ENCODE results near the gene RNF25.

RNF25 gene

GRCh38 chr2:218680061-218680460 is 8.3 kb upstream of the RNF25 start:
- no peak for DNase-seq (ENCODE audit: low read depth, low spot score)
- H3K36me3 ChIP-seq (ENCODE audit: control insufficient read depth, insufficient read depth, low read length): no peaks in the 10 kb centered on the region; the same call in 1 of the 2 replicates
- WGBS (ENCODE audit: insufficient coverage, insufficient read length): no CpG with 5 or more reads among the region's 3 CpGs
- no peaks in the 10 kb centered on the region for H3K4me1 ChIP-seq (ENCODE audit: control insufficient read depth, insufficient read depth, low read length)
- no peak overlapping the region for H3K4me3 ChIP-seq (ENCODE audit: low read length)
- H3K27ac ChIP-seq (ENCODE audit: low read length): no peak overlapping the region
- no peaks in the 10 kb centered on the region for H3K27me3 ChIP-seq (ENCODE audit: control insufficient read depth, insufficient read depth, low read length)
- H3K9me3 ChIP-seq (ENCODE audit: control insufficient read depth, insufficient read depth, low read length): no peaks in the 10 kb centered on the region

- H3K36me3 ChIP-seq (ENCODE audit: control insufficient read depth, insufficient read depth, low read length): no peaks in the 10 kb centered on the region
- H3K9me3 ChIP-seq (ENCODE audit: control insufficient read depth, insufficient read depth, low read length): no peaks in the 10 kb centered on the region
- no CpG with 5 or more reads among the region's 4 CpGs for WGBS (ENCODE audit: insufficient coverage, insufficient read length)
- H3K4me3 ChIP-seq (ENCODE audit: low read length): no peak overlapping the region
- H3K27ac ChIP-seq (ENCODE audit: low read length): no peak overlapping the region
- H3K4me1 ChIP-seq (ENCODE audit: control insufficient read depth, insufficient read depth, low read length): no peaks in the 10 kb centered on the region
- no peak for DNase-seq (ENCODE audit: low read depth, low spot score)
- H3K27me3 ChIP-seq (ENCODE audit: control insufficient read depth, insufficient read depth, low read length): no peaks in the 10 kb centered on the region
Observed at GRCh38 chr2:218679119-218679518, 7.3 kb upstream of the RNF25 start.

- no peak for DNase-seq (ENCODE audit: low read depth, low spot score)
- WGBS (ENCODE audit: insufficient coverage, insufficient read length): no CpG with 5 or more reads among the region's 12 CpGs
- no peaks in the 10 kb centered on the region for H3K27me3 ChIP-seq (ENCODE audit: control insufficient read depth, insufficient read depth, low read length)
- H3K27ac ChIP-seq (ENCODE audit: low read length): no peak overlapping the region
- H3K36me3 ChIP-seq (ENCODE audit: control insufficient read depth, insufficient read depth, low read length): peaks cover 5% of the 10 kb centered on the region; the same call in 1 of the 2 replicates
- peak overlapping the region; percentile 93; the same call in 1 of the 2 replicates for H3K4me3 ChIP-seq (ENCODE audit: low read length)
- H3K4me1 ChIP-seq (ENCODE audit: control insufficient read depth, insufficient read depth, low read length): 0 out of 2 replicates have a peak, but pooled peaks cover 1% of the 10 kb centered on the region
- no peaks in the 10 kb centered on the region for H3K9me3 ChIP-seq (ENCODE audit: control insufficient read depth, insufficient read depth, low read length)
Observed at GRCh38 chr2:218671097-218671653, 627 bp downstream of the RNF25 start.

- Histone ChIP-seq H3K27me3 (ENCODE audit: control insufficient read depth, insufficient read depth, low read length) (no peaks in the 10 kb centered on the region), H3K9me3 (ENCODE audit: control insufficient read depth, insufficient read depth, low read length) (no peaks in the 10 kb centered on the region), H3K36me3 (ENCODE audit: control insufficient read depth, insufficient read depth, low read length) (peaks cover 36% of the 10 kb centered on the region), H3K4me1 (ENCODE audit: control insufficient read depth, insufficient read depth, low read length) (no peaks in the 10 kb centered on the region), H3K27ac (ENCODE audit: low read length) (no peak overlapping the region), H3K4me3 (ENCODE audit: low read length) (no peak overlapping the region)
- no peak for DNase-seq (ENCODE audit: low read depth, low spot score)
- WGBS (ENCODE audit: insufficient coverage, insufficient read length): no CpG with 5 or more reads among the region's 7 CpGs
Observed at GRCh38 chr2:218664653-218665052, 7.1 kb downstream of the RNF25 start.

GRCh38 chr2:218663901-218664300 is 7.9 kb downstream of the RNF25 start:
- no peaks in the 10 kb centered on the region for H3K9me3 ChIP-seq (ENCODE audit: control insufficient read depth, insufficient read depth, low read length)
- no peaks in the 10 kb centered on the region for H3K27me3 ChIP-seq (ENCODE audit: control insufficient read depth, insufficient read depth, low read length)
- H3K36me3 ChIP-seq (ENCODE audit: control insufficient read depth, insufficient read depth, low read length): peaks cover 36% of the 10 kb centered on the region
- no peak overlapping the region for H3K4me3 ChIP-seq (ENCODE audit: low read length)
- no peaks in the 10 kb centered on the region for H3K4me1 ChIP-seq (ENCODE audit: control insufficient read depth, insufficient read depth, low read length)
- H3K27ac ChIP-seq (ENCODE audit: low read length): no peak overlapping the region
- no CpG with 5 or more reads among the region's 15 CpGs for WGBS (ENCODE audit: insufficient coverage, insufficient read length)
- DNase-seq (ENCODE audit: low read depth, low spot score): no peak

- no peaks in the 10 kb centered on the region for H3K4me1 ChIP-seq (ENCODE audit: control insufficient read depth, insufficient read depth, low read length)
- peaks cover 33% of the 10 kb centered on the region for H3K36me3 ChIP-seq (ENCODE audit: control insufficient read depth, insufficient read depth, low read length)
- no peak overlapping the region for H3K27ac ChIP-seq (ENCODE audit: low read length)
- H3K27me3 ChIP-seq (ENCODE audit: control insufficient read depth, insufficient read depth, low read length): no peaks in the 10 kb centered on the region
- no CpG with 5 or more reads among the region's 10 CpGs for WGBS (ENCODE audit: insufficient coverage, insufficient read length)
- no peak overlapping the region for H3K4me3 ChIP-seq (ENCODE audit: low read length)
- H3K9me3 ChIP-seq (ENCODE audit: control insufficient read depth, insufficient read depth, low read length): no peaks in the 10 kb centered on the region
- DNase-seq (ENCODE audit: low read depth, low spot score): no peak
Observed at GRCh38 chr2:218662827-218663226, 9.0 kb downstream of the RNF25 start.

GRCh38 chr2:218662377-218662776 is 9.4 kb downstream of the RNF25 start:
- DNase-seq (ENCODE audit: low read depth, low spot score): no peak
- Histone ChIP-seq H3K27me3 (ENCODE audit: control insufficient read depth, insufficient read depth, low read length) (no peaks in the 10 kb centered on the region), H3K36me3 (ENCODE audit: control insufficient read depth, insufficient read depth, low read length) (peaks cover 31% of the 10 kb centered on the region), H3K4me3 (ENCODE audit: low read length) (no peak overlapping the region), H3K9me3 (ENCODE audit: control insufficient read depth, insufficient read depth, low read length) (no peaks in the 10 kb centered on the region), H3K27ac (ENCODE audit: low read length) (no peak overlapping the region), H3K4me1 (ENCODE audit: control insufficient read depth, insufficient read depth, low read length) (no peaks in the 10 kb centered on the region)
- no CpG with 5 or more reads among the region's 7 CpGs for WGBS (ENCODE audit: insufficient coverage, insufficient read length)

GRCh38 chr2:218659988-218660358 is 11.8 kb downstream of the RNF25 start:
- Histone ChIP-seq H3K27me3 (ENCODE audit: control insufficient read depth, insufficient read depth, low read length) (no peaks in the 10 kb centered on the region), H3K9me3 (ENCODE audit: control insufficient read depth, insufficient read depth, low read length) (no peaks in the 10 kb centered on the region), H3K27ac (ENCODE audit: low read length) (no peak overlapping the region), H3K4me1 (ENCODE audit: control insufficient read depth, insufficient read depth, low read length) (no peaks in the 10 kb centered on the region), H3K36me3 (ENCODE audit: control insufficient read depth, insufficient read depth, low read length) (peaks cover 32% of the 10 kb centered on the region), H3K4me3 (ENCODE audit: low read length) (peak overlapping the region; percentile 87; the same call in 1 of the 2 replicates)
- no peak for DNase-seq (ENCODE audit: low read depth, low spot score)
- WGBS (ENCODE audit: insufficient coverage, insufficient read length): no CpG with 5 or more reads among the region's 8 CpGs

GRCh38 chr2:218659258-218659987 is 12.4 kb downstream of the RNF25 start, which contains the start of the genes BCS1L and ZNF142:
BCS1L (plus strand) TSS chr2:218659683; CDS start chr2:218660988, 1,305 bp downstream.
ZNF142 (minus strand) TSS chr2:218659623; CDS start chr2:218656429, 3,194 bp downstream.
- H3K9me3 ChIP-seq (ENCODE audit: control insufficient read depth, insufficient read depth, low read length): no peaks in the 10 kb centered on the region
- H3K4me1 ChIP-seq (ENCODE audit: control insufficient read depth, insufficient read depth, low read length): no peaks in the 10 kb centered on the region
- H3K36me3 ChIP-seq (ENCODE audit: control insufficient read depth, insufficient read depth, low read length): peaks cover 28% of the 10 kb centered on the region
- H3K27ac ChIP-seq (ENCODE audit: low read length): no peak within 1 kb of the TSS
- peak within 1 kb of the TSS; percentile 87 for H3K4me3 ChIP-seq (ENCODE audit: low read length)
- H3K27me3 ChIP-seq (ENCODE audit: control insufficient read depth, insufficient read depth, low read length): no peaks in the 10 kb centered on the region
- WGBS (ENCODE audit: insufficient coverage, insufficient read length): no CpG with 5 or more reads among the region's 49 CpGs
- DNase-seq (ENCODE audit: low read depth, low spot score): peak; percentile 71

- Histone ChIP-seq H3K36me3 (ENCODE audit: control insufficient read depth, insufficient read depth, low read length) (peaks cover 23% of the 10 kb centered on the region), H3K4me3 (ENCODE audit: low read length) (peak overlapping the region; percentile 87), H3K27ac (ENCODE audit: low read length) (no peak overlapping the region), H3K27me3 (ENCODE audit: control insufficient read depth, insufficient read depth, low read length) (no peaks in the 10 kb centered on the region), H3K4me1 (ENCODE audit: control insufficient read depth, insufficient read depth, low read length) (no peaks in the 10 kb centered on the region), H3K9me3 (ENCODE audit: control insufficient read depth, insufficient read depth, low read length) (no peaks in the 10 kb centered on the region)
- no peak for DNase-seq (ENCODE audit: low read depth, low spot score)
- no CpG with 5 or more reads among the region's 27 CpGs for WGBS (ENCODE audit: insufficient coverage, insufficient read length)
Observed at GRCh38 chr2:218658671-218659257, 13.0 kb downstream of the RNF25 start.
